Fibroblast of lung (primary cell): ENCODE data around the gene EIF3J. TPM values are rescaled to one million over a fixed set of nuclear protein-coding genes. Genes with fewer than 3 reads are reported as not detected.

Experiments used
- DNase-seq, 2 donors: peaks; one replicate each; pipeline versions ENCODE4 v3.0.0 to v3.0.0-alpha.2; 2010; ENCODE audit warnings: low read depth in 2 of 2
- H2AFZ ChIP-seq: 2 replicates; pipeline ENCODE4 v1.5.1; 2012; ENCODE audit warnings: low read length, control low read depth, inconsistent platforms
- H3K27ac ChIP-seq: 2 replicates; pipeline ENCODE4 v1.5.1; 2011; ENCODE audit warnings: low read length, control low read depth; ENCODE audit not compliant: insufficient read depth
- H3K27me3 ChIP-seq: 2 replicates; pipeline ENCODE4 v1.5.1; 2011; ENCODE audit warnings: mild to moderate bottlenecking, low read length; ENCODE audit not compliant: control insufficient read depth, insufficient read depth
- H3K36me3 ChIP-seq: 2 replicates; pipeline ENCODE4 v1.5.1; 2011; ENCODE audit warnings: low read length; ENCODE audit not compliant: control insufficient read depth, insufficient read depth
- H3K4me1 ChIP-seq: 2 replicates; pipeline ENCODE4 v1.5.1; 2011; ENCODE audit warnings: low read length; ENCODE audit not compliant: control insufficient read depth, insufficient read depth; ENCODE audit errors: extremely low read depth
- H3K4me2 ChIP-seq: 2 replicates; pipeline ENCODE4 v1.5.1; 2011; ENCODE audit warnings: low read length, control low read depth; ENCODE audit not compliant: insufficient read depth; ENCODE audit errors: extremely low read depth
- H3K4me3 ChIP-seq, 4 experiments: fragments of 200-600 bp in 1 of 4; sonication (generic) in 1 of 4; replicated peaks in 1 of 4; 2 replicates each; pipeline ENCODE4 v1.5.1; 2011 to 2016; ENCODE audit warnings: low read length in 4 of 4, low read depth in 3 of 4, mild to moderate bottlenecking in 3 of 4, control low read depth in 2 of 4, inconsistent platforms in 1 of 4, mixed read lengths in 1 of 4; ENCODE audit not compliant: insufficient read depth in 1 of 4; ENCODE audit errors: control extremely low read depth in 1 of 4
- H3K79me2 ChIP-seq: 2 replicates; pipeline ENCODE4 v1.5.1; 2012; ENCODE audit warnings: mild to moderate bottlenecking, low read length, inconsistent platforms; ENCODE audit not compliant: control insufficient read depth, insufficient read depth
- H3K9ac ChIP-seq: 2 replicates; pipeline ENCODE4 v1.5.1; 2011; ENCODE audit warnings: mild to moderate bottlenecking, low read length, control low read depth; ENCODE audit not compliant: insufficient read depth
- H3K9me3 ChIP-seq: 2 replicates; pipeline ENCODE4 v1.5.1; 2012; ENCODE audit warnings: low read depth, low read length; ENCODE audit not compliant: control insufficient read depth, insufficient read depth
- H4K20me1 ChIP-seq: 2 replicates; pipeline ENCODE4 v1.5.1; 2011; ENCODE audit warnings: low read length; ENCODE audit not compliant: control insufficient read depth, insufficient read depth; ENCODE audit errors: extremely low read depth
- CTCF ChIP-seq, 2 donors: IDR thresholded peaks in 1 of 2; conservative IDR thresholded peaks in 1 of 2; 1 replicate in 1 of 2; 2 replicates in 1 of 2; pipeline ENCODE4 v1.5.1; 2011 to 2012; ENCODE audit warnings: low read length in 2 of 2, control low read depth in 1 of 2, inconsistent platforms in 1 of 2, low read depth in 1 of 2, mild to moderate bottlenecking in 1 of 2
- EZH2 ChIP-seq: IDR thresholded peaks from 2 replicates; pipeline ENCODE4 v1.5.1; 2012; ENCODE audit warnings: low read length, control low read depth, mild to moderate bottlenecking; ENCODE audit errors: missing control alignments
- polyA plus RNA-seq, 2 donors: library from polyadenylated mRNA; depleted of rRNA in 1 of 2; stranded (reverse) in 1 of 2; unstranded in 1 of 2; fragments of >200 nt; gene quantifications; 2 replicates each; pipeline ENCODE4 v1.2.1, GENCODE V29; 2011 to 2012; ENCODE audit warnings: missing spikeins in 1 of 2
- total RNA-seq: library from RNA; depleted of rRNA; stranded (reverse); fragments of >200 nt; gene quantifications from 2 replicates; pipeline ENCODE4 v1.2.1, GENCODE V29; 2014

Gene EIF3J
- total and polyA plus RNA-seq, 2 donors (not counting 1 experiment from before 2014, with no cell fraction given): 34.8 to 72.9 TPM

GRCh38 chr15:44603126-44603525 is 66.2 kb downstream of the EIF3J start:
- DNase-seq: no peak
- Histone ChIP-seq H3K9ac (no peak overlapping the region), H4K20me1 (no peaks in the 10 kb centered on the region), H3K4me1 (no peaks in the 10 kb centered on the region), H3K36me3 (peaks cover 3% of the 10 kb centered on the region), H3K27me3 (no peaks in the 10 kb centered on the region), H3K27ac (no peak overlapping the region), H2AFZ (no peak overlapping the region), H3K4me3 (no peak overlapping the region), H3K9me3 (no peaks in the 10 kb centered on the region), H3K79me2 (no peaks in the 10 kb centered on the region), H3K4me2 (no peak overlapping the region)
- TF ChIP-seq EZH2 (no peak), CTCF (conservative IDR thresholded peaks at IDR 0.05 in 1 of 2, IDR thresholded peaks at IDR 0.05 in 1 of 2; ENCODE audit: low read depth in 1 of 2, low read length in 2 of 2) (no peak)

GRCh38 chr15:44606740-44607139 is 69.8 kb downstream of the EIF3J start:
- Histone ChIP-seq H3K27me3 (no peaks in the 10 kb centered on the region), H3K4me2 (no peak overlapping the region), H3K4me3 (no peak overlapping the region), H3K36me3 (peaks cover 3% of the 10 kb centered on the region), H3K4me1 (no peaks in the 10 kb centered on the region), H3K79me2 (no peaks in the 10 kb centered on the region), H2AFZ (no peak overlapping the region), H4K20me1 (no peaks in the 10 kb centered on the region), H3K27ac (no peak overlapping the region), H3K9me3 (no peaks in the 10 kb centered on the region), H3K9ac (no peak overlapping the region)
- no peak for DNase-seq
- TF ChIP-seq EZH2 (no peak), CTCF (conservative IDR thresholded peaks at IDR 0.05 in 1 of 2, IDR thresholded peaks at IDR 0.05 in 1 of 2; ENCODE audit: low read depth in 1 of 2, low read length in 2 of 2) (no peak)

Other genes with a start within 250 kb of the EIF3J start
- 108 and 118 TPM in 2 replicates for gene GOLM2, start 248.4 kb upstream of the EIF3J start, total RNA-seq
- 60.0 and 85.0 TPM in 2 replicates for gene GOLM2, start 248.4 kb upstream of the EIF3J start, polyA plus RNA-seq
- gene CTDSPL2, start 109.5 kb upstream of the EIF3J start, total RNA-seq: 48.5 and 65.7 TPM in 2 replicates
- gene CTDSPL2, start 109.5 kb upstream of the EIF3J start, polyA plus RNA-seq: 34.5 and 38.0 TPM in 2 replicates
- 79.1 and 95.9 TPM in 2 replicates for gene SPG11, start 126.5 kb downstream of the EIF3J start, total RNA-seq
- 33.2 and 35.6 TPM in 2 replicates for gene SPG11, start 126.5 kb downstream of the EIF3J start, polyA plus RNA-seq
- 0.77 and 1.3 TPM in 2 replicates for gene PATL2, start 174.2 kb downstream of the EIF3J start, total RNA-seq
- gene PATL2, start 174.2 kb downstream of the EIF3J start, polyA plus RNA-seq: 0.37 and 0.40 TPM in 2 replicates
- 2,942 and 3,660 TPM in 2 replicates for gene B2M, start 174.4 kb downstream of the EIF3J start, total RNA-seq
- gene B2M, start 174.4 kb downstream of the EIF3J start, polyA plus RNA-seq: 12,166 and 13,303 TPM in 2 replicates
- 23.6 and 40.1 TPM in 2 replicates for gene TRIM69, start 199.4 kb downstream of the EIF3J start, total RNA-seq
- 18.1 and 18.3 TPM in 2 replicates for gene TRIM69, start 199.4 kb downstream of the EIF3J start, polyA plus RNA-seq